Upper lobe of left lung (tissue), 6 donors: Measurements from ENCODE around the gene ISLR. TPM values are rescaled to one million over a fixed set of nuclear protein-coding genes. Genes with fewer than 3 reads are reported as not detected.

Source experiments
- ATAC-seq, 2 donors: fragments of 200-7000 bp; cut with Tn5 transposase; one replicate each; pipeline ENCODE4 v1.9.1; 2022; ENCODE audit warnings: mild to moderate bottlenecking in 2 of 2, moderate library complexity in 2 of 2; ENCODE audit not compliant: low FRiP score in 2 of 2
- DNase-seq, 2 donors: peaks; one replicate each; pipeline ENCODE4 v3.0.0-alpha.2; 2019 to 2020
- H3K27ac ChIP-seq, 4 donors: fragments of 200-600 bp; sonication (generic); one replicate each; pipeline ENCODE4 v1.5.1; 2016 to 2019
- H3K27me3 ChIP-seq, 4 donors: fragments of 200-600 bp; sonication (generic); one replicate each; pipeline ENCODE4 v1.5.1; 2017 to 2019
- H3K36me3 ChIP-seq, 4 donors: fragments of 200-600 bp; sonication (generic); one replicate each; pipeline ENCODE4 v1.5.1; 2016 to 2019
- H3K4me1 ChIP-seq, 4 donors: fragments of 200-600 bp; sonication (generic); one replicate each; pipeline ENCODE4 v1.5.1; 2018 to 2019
- H3K4me3 ChIP-seq, 4 donors: fragments of 200-600 bp; sonication (generic); one replicate each; pipeline ENCODE4 v1.5.1; 2017 to 2019; ENCODE audit warnings: mild to moderate bottlenecking in 2 of 4, moderate library complexity in 1 of 4
- H3K9me3 ChIP-seq, 4 donors: fragments of 200-600 bp; sonication (generic); one replicate each; pipeline ENCODE4 v1.5.1; 2018 to 2019
- CTCF ChIP-seq, 6 experiments: fragments of 450-650 bp in 4 of 6; fragments of 200-600 bp in 2 of 6; sonication (generic) in 2 of 6; IDR thresholded peaks; one replicate each; pipeline ENCODE4 v1.5.1; 2016 to 2019; ENCODE audit warnings: antibody characterized with exemption in 6 of 6
- EP300 ChIP-seq, 4 donors: sonication (generic); formaldehyde crosslinking; IDR thresholded peaks; one replicate each; pipeline ENCODE4 v1.5.1; 2017; ENCODE audit warnings: antibody characterized with exemption in 4 of 4, control low read depth in 2 of 4
- POLR2A ChIP-seq, 4 donors: fragments of 450-650 bp; IDR thresholded peaks; one replicate each; pipeline ENCODE4 v1.5.1; 2016 to 2017; ENCODE audit warnings: antibody characterized with exemption in 4 of 4, mild to moderate bottlenecking in 2 of 4
- POLR2AphosphoS5 ChIP-seq, 2 donors: sonication (generic); formaldehyde crosslinking; IDR thresholded peaks; one replicate each; pipeline ENCODE4 v1.5.1; 2017; ENCODE audit warnings: antibody characterized with exemption in 2 of 2
- WGBS, 2 donors: methylation state at CpG; one replicate each; pipeline ENCODE4 v1.1.5; 2017 to 2018; 5-methylcytosine and 5-hydroxymethylcytosine counted together
- total RNA-seq, 6 donors: library from RNA; depleted of rRNA in 4 of 6; stranded (reverse); fragments of >200 nt in 4 of 6; gene quantifications; one replicate each; pipeline versions ENCODE4 v1.1.0 to v1.2.1, GENCODE V29; 2016 to 2021
- donor health status: DM: no; HTN: no; CAD: no; lungs with moderate emphysema.
- donor health status: DM: no; HTN: yes; CAD: no; lungs with severe emphysema.

ISLR gene
- total RNA-seq, 6 donors from 2014 or later, result 11.5 to 48.4 (median 21.3) TPM

GRCh38 chr15:74216949-74217348, 43.4 kb downstream of the ISLR start:
- no peaks in the 10 kb centered on the region for H3K27me3 ChIP-seq
- no peaks in the 10 kb centered on the region for H3K9me3 ChIP-seq
- no peaks in the 10 kb centered on the region for H3K36me3 ChIP-seq
- ATAC-seq, result no peak
- TF ChIP-seq POLR2A (IDR thresholded peaks at IDR 0.05) (no peak), CTCF (IDR thresholded peaks at IDR 0.05) (no peak), EP300 (IDR thresholded peaks at IDR 0.05) (no peak), POLR2AphosphoS5 (IDR thresholded peaks at IDR 0.05) (no peak)
- H3K27ac ChIP-seq, result no peak overlapping the region
- no peak for DNase-seq
- peaks cover 0 to 6% (median 2%) of the 10 kb centered on the region in 4 donors for H3K4me1 ChIP-seq
- 87 to 91% methylated on average over 3 of the region's 3 CpGs for WGBS, 2 donors
- H3K4me3 ChIP-seq, result no peak overlapping the region

- no peak for TF ChIP-seq POLR2A (IDR thresholded peaks at IDR 0.05)
- TF ChIP-seq POLR2AphosphoS5 (IDR thresholded peaks at IDR 0.05), result no peak
- no peak for TF ChIP-seq EP300 (IDR thresholded peaks at IDR 0.05)
- TF ChIP-seq CTCF (IDR thresholded peaks at IDR 0.05), result no peak
- WGBS, 2 donors, result 91 to 94% methylated on average over 14 to 16 of the region's 16 CpGs
- ATAC-seq (no peak), DNase-seq (no peak)
- H3K9me3 ChIP-seq, result no peaks in the 10 kb centered on the region
- H3K4me3 ChIP-seq, result no peak overlapping the region
- no peaks in the 10 kb centered on the region for H3K36me3 ChIP-seq
- H3K27ac ChIP-seq, result no peak overlapping the region
- peaks cover 0 to 9% (median 2%) of the 10 kb centered on the region in 4 donors for H3K4me1 ChIP-seq
- H3K27me3 ChIP-seq, result peaks cover 0 to under 1% (median 0%) of the 10 kb centered on the region in 4 donors
These were observed 44.7 kb downstream of the ISLR start for GRCh38 chr15:74217907-74218885.

GRCh38 chr15:74220475-74221248, 47.2 kb downstream of the ISLR start:
- peaks cover 0 to 2% (median 0%) of the 10 kb centered on the region in 4 donors for H3K4me1 ChIP-seq
- WGBS, 2 donors, result 55 to 63% methylated on average over 11 of the region's 11 CpGs
- no peak for TF ChIP-seq EP300 (IDR thresholded peaks at IDR 0.05)
- no peak for TF ChIP-seq POLR2A (IDR thresholded peaks at IDR 0.05)
- TF ChIP-seq POLR2AphosphoS5 (IDR thresholded peaks at IDR 0.05), result no peak
- no peak for TF ChIP-seq CTCF (IDR thresholded peaks at IDR 0.05)
- ATAC-seq (no peak), DNase-seq (no peak)
- no peaks in the 10 kb centered on the region for H3K9me3 ChIP-seq
- H3K27me3 ChIP-seq, result peaks cover 0 to 3% (median 0%) of the 10 kb centered on the region in 4 donors
- no peak overlapping the region for H3K4me3 ChIP-seq
- no peak overlapping the region for H3K27ac ChIP-seq
- no peaks in the 10 kb centered on the region for H3K36me3 ChIP-seq

- H3K27ac ChIP-seq, result no peak overlapping the region
- peaks cover 0 to 3% (median 0%) of the 10 kb centered on the region in 4 donors for H3K27me3 ChIP-seq
- H3K9me3 ChIP-seq, result no peaks in the 10 kb centered on the region
- no peak for DNase-seq
- peaks cover 0 to 2% (median 0%) of the 10 kb centered on the region in 4 donors for H3K4me1 ChIP-seq
- no peak for TF ChIP-seq POLR2A (IDR thresholded peaks at IDR 0.05)
- no peak for TF ChIP-seq POLR2AphosphoS5 (IDR thresholded peaks at IDR 0.05)
- TF ChIP-seq EP300 (IDR thresholded peaks at IDR 0.05), result no peak
- no peak for TF ChIP-seq CTCF (IDR thresholded peaks at IDR 0.05)
- H3K36me3 ChIP-seq, result no peaks in the 10 kb centered on the region
- no peak overlapping the region for H3K4me3 ChIP-seq
- no peak for ATAC-seq
- 43 to 64% methylated on average over 12 of the region's 12 CpGs for WGBS, 2 donors
These were observed 48.1 kb downstream of the ISLR start for GRCh38 chr15:74221399-74222239.
